Measurements from ENCODE around the gene GPANK1. TPM values are rescaled to one million over a fixed set of nuclear protein-coding genes. Genes with fewer than 3 reads are reported as not detected.

The GPANK1 gene
- total and polyA plus RNA-seq, 9 of the 15 experiments (the other 6 are each of a cell fraction or from before 2014, with no cell fraction given) = 32.2 to 111 (median 46.3) TPM

DNA sequence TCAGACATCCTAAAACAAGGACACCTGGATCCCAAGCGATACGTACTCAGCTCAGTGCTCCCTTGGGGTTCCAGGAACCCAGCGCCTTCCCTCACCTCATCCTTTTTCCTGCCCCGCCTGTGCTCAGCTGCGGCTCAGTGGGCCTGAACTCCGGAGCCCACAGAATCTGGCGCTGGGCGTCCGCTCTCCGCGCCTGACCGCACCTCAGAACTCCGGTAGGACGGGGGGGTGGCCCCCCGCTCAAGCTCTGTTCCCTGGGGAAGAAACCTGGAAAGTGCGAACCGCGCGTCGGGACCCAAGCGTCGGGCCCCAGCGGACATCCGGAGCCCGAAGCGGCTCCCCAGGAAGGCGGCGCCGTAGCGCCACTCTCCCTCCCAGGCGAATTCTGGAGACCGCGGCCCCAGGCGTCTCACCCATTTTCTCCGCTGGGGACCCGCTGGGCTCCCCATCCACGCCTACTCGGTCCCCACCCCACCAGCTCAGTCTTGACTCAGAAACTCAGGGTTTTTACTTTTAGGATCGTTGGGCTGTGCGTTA lies 16.4 kb upstream of the GPANK1 start (continued):
- TF ChIP-seq ZNF253 (CRISPR knock-in tag; conservative IDR thresholded peaks at IDR 0.05) (no peak), CCAR2 (IDR thresholded peaks at IDR 0.05; ENCODE audit: low read depth, low read length) (no peak), MBD2 (IDR thresholded peaks at IDR 0.05; ENCODE audit: borderline replicate concordance, low read depth) (no peak), NELFE (IDR thresholded peaks at IDR 0.05; ENCODE audit: insufficient read depth, insufficient read length) (no peak), TEAD2 (tag; IDR thresholded peaks at IDR 0.05) (no peak), SREBF1 (IDR thresholded peaks at IDR 0.05; ENCODE audit: borderline replicate concordance, low read depth, low read length) (no peak), GABPB1 (CRISPR knock-in tag; IDR thresholded peaks at IDR 0.05) (no peak), ZC3H11A (IDR thresholded peaks at IDR 0.05; ENCODE audit: low read depth, low read length) (no peak), SNRNP70 (optimal IDR thresholded peaks at IDR 0.05; ENCODE audit: low read depth, low read length) (no peak), RBM25 (IDR thresholded peaks at IDR 0.05; ENCODE audit: low read depth, low read length, severe bottlenecking) (no peak), RAD21 (CRISPR knock-in tag; conservative IDR thresholded peaks at IDR 0.05 in 1 of 2, IDR thresholded peaks at IDR 0.05 in 1 of 2) (no peak), HLTF (IDR thresholded peaks at IDR 0.05) (0 out of 2 replicates have a peak, but pooled peaks have one; percentile 62), POLR2A (conservative IDR thresholded peaks at IDR 0.05) (no peak), SOX6 (IDR thresholded peaks at IDR 0.05) (no peak), ZKSCAN1 (IDR thresholded peaks at IDR 0.05; ENCODE audit: low read depth, low read length) (no peak), SP1 (CRISPR knock-in tag; IDR thresholded peaks at IDR 0.05) (peak; percentile 11; the same call in 1 of the 2 replicates), ZNF165 (CRISPR knock-in tag; IDR thresholded peaks at IDR 0.05; ENCODE audit: borderline replicate concordance) (no peak), ZBTB7A (IDR thresholded peaks at IDR 0.05; ENCODE audit: borderline replicate concordance, control insufficient read depth, low read depth, low read length) (0 out of 2 replicates have a peak, but pooled peaks have one; percentile 45), SRSF3 (IDR thresholded peaks at IDR 0.05; ENCODE audit: insufficient read depth, low read length) (no peak), MCM3 (IDR thresholded peaks at IDR 0.05) (no peak), TRIM24 (IDR thresholded peaks at IDR 0.05) (no peak), FOS (IDR thresholded peaks at IDR 0.05; ENCODE audit: extremely low read depth, insufficient read length) (no peak), NR4A1 (CRISPR knock-in tag; IDR thresholded peaks at IDR 0.05) (no peak), NR4A1 (tag; IDR thresholded peaks at IDR 0.05) (no peak), ZNF347 (CRISPR knock-in tag; IDR thresholded peaks at IDR 0.05; ENCODE audit: low read depth) (no peak), MED1 (CRISPR knock-in tag; IDR thresholded peaks at IDR 0.05; ENCODE audit: borderline replicate concordance) (no peak), ZNF239 (CRISPR knock-in tag; IDR thresholded peaks at IDR 0.05) (no peak), FOXP1 (CRISPR knock-in tag; IDR thresholded peaks at IDR 0.05) (no peak)
- TF ChIP-seq, protein P1, sequence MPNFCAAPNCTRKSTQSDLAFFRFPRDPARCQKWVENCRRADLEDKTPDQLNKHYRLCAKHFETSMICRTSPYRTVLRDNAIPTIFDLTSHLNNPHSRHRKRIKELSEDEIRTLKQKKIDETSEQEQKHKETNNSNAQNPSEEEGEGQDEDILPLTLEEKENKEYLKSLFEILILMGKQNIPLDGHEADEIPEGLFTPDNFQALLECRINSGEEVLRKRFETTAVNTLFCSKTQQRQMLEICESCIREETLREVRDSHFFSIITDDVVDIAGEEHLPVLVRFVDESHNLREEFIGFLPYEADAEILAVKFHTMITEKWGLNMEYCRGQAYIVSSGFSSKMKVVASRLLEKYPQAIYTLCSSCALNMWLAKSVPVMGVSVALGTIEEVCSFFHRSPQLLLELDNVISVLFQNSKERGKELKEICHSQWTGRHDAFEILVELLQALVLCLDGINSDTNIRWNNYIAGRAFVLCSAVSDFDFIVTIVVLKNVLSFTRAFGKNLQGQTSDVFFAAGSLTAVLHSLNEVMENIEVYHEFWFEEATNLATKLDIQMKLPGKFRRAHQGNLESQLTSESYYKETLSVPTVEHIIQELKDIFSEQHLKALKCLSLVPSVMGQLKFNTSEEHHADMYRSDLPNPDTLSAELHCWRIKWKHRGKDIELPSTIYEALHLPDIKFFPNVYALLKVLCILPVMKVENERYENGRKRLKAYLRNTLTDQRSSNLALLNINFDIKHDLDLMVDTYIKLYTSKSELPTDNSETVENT (CRISPR knock-in tag; IDR thresholded peaks at IDR 0.05) = 0 out of 2 replicates have a peak, but pooled peaks have one; percentile 11
